GM23338 (cell line): ENCODE data around the gene TEN1.

Source experiments
- CREB1 ChIP-seq: fragments of 250-450 bp; sonication (Bioruptor Pico); IDR thresholded peaks from 2 replicates; pipeline ENCODE4 v1.5.0; 2020; ENCODE audit warnings: low read depth, mild to moderate bottlenecking, moderate library complexity
- CTCF ChIP-seq, 2 experiments: fragments of 200-600 bp in 1 of 2; sonication (generic) in 1 of 2; conservative IDR thresholded peaks; 2 replicates each; pipeline versions ENCODE4 v1.5.1 to v1.6.1; 2016 to 2017; ENCODE audit warnings: antibody characterized with exemption in 2 of 2, low read depth in 2 of 2, mild to moderate bottlenecking in 2 of 2, moderate library complexity in 1 of 2
- EZH2 ChIP-seq: fragments of 200-600 bp; sonication (generic); IDR thresholded peaks from one replicate; pipeline ENCODE4 v1.8.0; 2017; ENCODE audit warnings: antibody characterized with exemption, mild to moderate bottlenecking, low read depth; ENCODE audit not compliant: unreplicated experiment
- EZH2phosphoT487 ChIP-seq: fragments of 200-600 bp; sonication (generic); IDR thresholded peaks from one replicate; pipeline ENCODE4 v1.8.1; 2018; ENCODE audit warnings: antibody characterized with exemption; ENCODE audit not compliant: unreplicated experiment
- JUNB ChIP-seq: IDR thresholded peaks from one replicate; pipeline ENCODE4 v1.6.1; 2016; ENCODE audit warnings: antibody characterized with exemption; ENCODE audit not compliant: unreplicated experiment
- NANOG ChIP-seq: IDR thresholded peaks from 2 replicates; pipeline ENCODE4 v1.6.1; 2016; ENCODE audit warnings: antibody characterized with exemption, borderline replicate concordance
- POLR2AphosphoS5 ChIP-seq: IDR thresholded peaks from 2 replicates; pipeline ENCODE4 v1.6.1; 2016; ENCODE audit warnings: antibody characterized with exemption, low read depth
- STAT1 ChIP-seq: IDR thresholded peaks from one replicate; pipeline ENCODE4 v1.6.1; 2016; ENCODE audit warnings: antibody characterized with exemption; ENCODE audit not compliant: unreplicated experiment
- ZNF331 ChIP-seq: fragments of 250-450 bp; sonication (Bioruptor Pico); IDR thresholded peaks from 2 replicates; pipeline ENCODE4 v1.5.0; 2020; ENCODE audit warnings: low read depth, mild to moderate bottlenecking, moderate library complexity
- TF ChIP-seq, protein P1 (sequence below): IDR thresholded peaks from one replicate; pipeline ENCODE4 v1.6.1; 2018; ENCODE audit warnings: antibody characterized with exemption; ENCODE audit not compliant: unreplicated experiment

GRCh38 chr17:76040376-76040775, 61.3 kb downstream of the TEN1 start:
- TF ChIP-seq, protein P1, sequence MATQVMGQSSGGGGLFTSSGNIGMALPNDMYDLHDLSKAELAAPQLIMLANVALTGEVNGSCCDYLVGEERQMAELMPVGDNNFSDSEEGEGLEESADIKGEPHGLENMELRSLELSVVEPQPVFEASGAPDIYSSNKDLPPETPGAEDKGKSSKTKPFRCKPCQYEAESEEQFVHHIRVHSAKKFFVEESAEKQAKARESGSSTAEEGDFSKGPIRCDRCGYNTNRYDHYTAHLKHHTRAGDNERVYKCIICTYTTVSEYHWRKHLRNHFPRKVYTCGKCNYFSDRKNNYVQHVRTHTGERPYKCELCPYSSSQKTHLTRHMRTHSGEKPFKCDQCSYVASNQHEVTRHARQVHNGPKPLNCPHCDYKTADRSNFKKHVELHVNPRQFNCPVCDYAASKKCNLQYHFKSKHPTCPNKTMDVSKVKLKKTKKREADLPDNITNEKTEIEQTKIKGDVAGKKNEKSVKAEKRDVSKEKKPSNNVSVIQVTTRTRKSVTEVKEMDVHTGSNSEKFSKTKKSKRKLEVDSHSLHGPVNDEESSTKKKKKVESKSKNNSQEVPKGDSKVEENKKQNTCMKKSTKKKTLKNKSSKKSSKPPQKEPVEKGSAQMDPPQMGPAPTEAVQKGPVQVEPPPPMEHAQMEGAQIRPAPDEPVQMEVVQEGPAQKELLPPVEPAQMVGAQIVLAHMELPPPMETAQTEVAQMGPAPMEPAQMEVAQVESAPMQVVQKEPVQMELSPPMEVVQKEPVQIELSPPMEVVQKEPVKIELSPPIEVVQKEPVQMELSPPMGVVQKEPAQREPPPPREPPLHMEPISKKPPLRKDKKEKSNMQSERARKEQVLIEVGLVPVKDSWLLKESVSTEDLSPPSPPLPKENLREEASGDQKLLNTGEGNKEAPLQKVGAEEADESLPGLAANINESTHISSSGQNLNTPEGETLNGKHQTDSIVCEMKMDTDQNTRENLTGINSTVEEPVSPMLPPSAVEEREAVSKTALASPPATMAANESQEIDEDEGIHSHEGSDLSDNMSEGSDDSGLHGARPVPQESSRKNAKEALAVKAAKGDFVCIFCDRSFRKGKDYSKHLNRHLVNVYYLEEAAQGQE = no peak
- TF ChIP-seq CTCF (conservative IDR thresholded peaks at IDR 0.05; ENCODE audit: low read depth in 2 of 2) (no peak), POLR2AphosphoS5 (no peak), EZH2phosphoT487 (no peak), EZH2 (no peak), ZNF331 (no peak), NANOG (no peak), JUNB (no peak), CREB1 (CRISPR knock-in tag) (no peak), STAT1 (no peak)
